ENCODE results near the gene SORCS1. TPM values are rescaled to one million over a fixed set of nuclear protein-coding genes. Genes with fewer than 3 reads are reported as not detected.

The SORCS1 gene
- total RNA-seq, 6 experiments from 2014 or later: 0.09 to 0.14 (median 0.10) TPM; not detected in 3

GRCh38 chr10:107094824-107095522 is 69.5 kb downstream of the SORCS1 start:
- no peaks in the 10 kb centered on the region for H3K36me3 Mint-ChIP-seq (ENCODE audit: low read depth)
- DNase-seq: no peak
- H3K9me3 Mint-ChIP-seq: peaks cover 42% of the 10 kb centered on the region
- H3K27ac Mint-ChIP-seq: no peak overlapping the region
- TF ChIP-seq, protein P1, sequence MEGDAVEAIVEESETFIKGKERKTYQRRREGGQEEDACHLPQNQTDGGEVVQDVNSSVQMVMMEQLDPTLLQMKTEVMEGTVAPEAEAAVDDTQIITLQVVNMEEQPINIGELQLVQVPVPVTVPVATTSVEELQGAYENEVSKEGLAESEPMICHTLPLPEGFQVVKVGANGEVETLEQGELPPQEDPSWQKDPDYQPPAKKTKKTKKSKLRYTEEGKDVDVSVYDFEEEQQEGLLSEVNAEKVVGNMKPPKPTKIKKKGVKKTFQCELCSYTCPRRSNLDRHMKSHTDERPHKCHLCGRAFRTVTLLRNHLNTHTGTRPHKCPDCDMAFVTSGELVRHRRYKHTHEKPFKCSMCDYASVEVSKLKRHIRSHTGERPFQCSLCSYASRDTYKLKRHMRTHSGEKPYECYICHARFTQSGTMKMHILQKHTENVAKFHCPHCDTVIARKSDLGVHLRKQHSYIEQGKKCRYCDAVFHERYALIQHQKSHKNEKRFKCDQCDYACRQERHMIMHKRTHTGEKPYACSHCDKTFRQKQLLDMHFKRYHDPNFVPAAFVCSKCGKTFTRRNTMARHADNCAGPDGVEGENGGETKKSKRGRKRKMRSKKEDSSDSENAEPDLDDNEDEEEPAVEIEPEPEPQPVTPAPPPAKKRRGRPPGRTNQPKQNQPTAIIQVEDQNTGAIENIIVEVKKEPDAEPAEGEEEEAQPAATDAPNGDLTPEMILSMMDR (IDR thresholded peaks at IDR 0.05): no peak
- H3K27me3 Mint-ChIP-seq (ENCODE audit: insufficient read depth): no peaks in the 10 kb centered on the region; the same call in 1 of the 2 replicates
- no peak overlapping the region for H3K4me3 Mint-ChIP-seq
- H3K4me1 Mint-ChIP-seq (ENCODE audit: low read depth): no peaks in the 10 kb centered on the region

- Mint-ChIP-seq H3K4me1 (ENCODE audit: low read depth) (no peaks in the 10 kb centered on the region), H3K27ac (no peak overlapping the region), H3K4me3 (no peak overlapping the region), H3K27me3 (ENCODE audit: insufficient read depth) (no peaks in the 10 kb centered on the region; the same call in 1 of the 2 replicates), H3K36me3 (ENCODE audit: low read depth) (no peaks in the 10 kb centered on the region), H3K9me3 (peaks cover 49% of the 10 kb centered on the region)
- DNase-seq: no peak
- TF ChIP-seq, protein P1 (IDR thresholded peaks at IDR 0.05): no peak
These were observed 72.2 kb downstream of the SORCS1 start for GRCh38 chr10:107092321-107092720.

DNA sequence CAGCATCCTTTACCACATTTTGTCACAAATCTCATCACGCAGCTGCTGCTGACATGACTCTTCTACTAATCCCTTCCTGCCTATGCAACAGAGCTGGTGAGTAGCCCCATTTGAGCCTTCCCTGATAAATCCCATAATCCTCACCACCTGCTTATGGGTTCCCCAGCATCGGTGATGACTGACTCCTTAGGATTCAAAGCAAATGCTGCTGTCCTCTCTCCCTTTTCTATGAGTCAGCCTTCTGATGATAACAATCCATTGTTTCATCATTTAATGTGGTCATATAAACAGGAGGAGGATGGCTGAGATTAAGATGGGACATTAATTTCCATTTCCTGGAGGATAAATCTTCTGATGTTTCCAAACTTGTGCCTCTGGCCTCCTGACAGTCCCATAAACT is 73.4 kb downstream of the SORCS1 start:
- Mint-ChIP-seq H3K4me1 (ENCODE audit: low read depth) (no peaks in the 10 kb centered on the region), H3K27ac (no peak overlapping the region), H3K27me3 (ENCODE audit: insufficient read depth) (no peaks in the 10 kb centered on the region; the same call in 1 of the 2 replicates), H3K36me3 (ENCODE audit: low read depth) (no peaks in the 10 kb centered on the region), H3K4me3 (no peak overlapping the region), H3K9me3 (peaks cover 57% of the 10 kb centered on the region)
- DNase-seq: no peak
- TF ChIP-seq, protein P1 (IDR thresholded peaks at IDR 0.05): no peak

DNA sequence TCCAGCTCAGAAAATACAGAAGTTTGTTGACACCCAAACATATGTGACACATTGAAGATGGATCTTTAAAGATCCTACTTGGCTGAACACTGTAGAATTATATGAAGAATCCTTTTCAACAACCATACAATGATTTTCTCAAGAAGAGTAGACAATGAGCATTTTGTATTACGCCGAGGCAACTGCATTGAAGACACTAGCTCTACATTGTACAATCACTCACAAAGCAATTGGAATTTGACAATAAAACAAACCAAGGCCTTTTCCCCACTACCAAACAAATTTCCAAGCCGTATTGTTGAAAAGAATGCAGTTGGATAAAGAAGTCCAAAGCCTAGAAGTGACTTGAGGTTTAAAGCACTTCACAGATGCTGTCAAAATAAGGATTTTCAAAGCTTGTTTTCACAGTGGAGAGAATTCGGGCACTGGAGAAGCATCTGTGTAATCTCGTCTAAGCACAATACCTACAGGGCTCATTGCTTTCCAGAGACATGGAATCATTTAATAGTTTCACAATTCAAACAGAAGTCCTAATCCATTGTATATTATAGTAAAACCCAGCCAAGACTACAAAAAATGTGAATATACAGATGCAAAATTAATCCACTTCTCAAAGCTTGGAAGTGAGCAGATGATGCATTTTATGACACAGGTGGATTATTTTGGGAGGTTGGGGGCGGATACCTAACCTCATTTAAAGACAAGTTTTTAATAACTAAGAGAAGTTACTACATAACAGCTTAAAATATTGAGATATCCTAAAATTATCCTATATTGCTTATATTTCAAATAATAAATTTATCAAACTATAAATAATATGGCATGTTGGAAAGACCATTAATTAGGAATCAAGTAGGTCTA is 78.6 kb downstream of the SORCS1 start:
- H3K4me1 Mint-ChIP-seq (ENCODE audit: low read depth): no peaks in the 10 kb centered on the region
- TF ChIP-seq, protein P1 (IDR thresholded peaks at IDR 0.05): no peak
- peaks cover 55% of the 10 kb centered on the region for H3K9me3 Mint-ChIP-seq
- H3K36me3 Mint-ChIP-seq (ENCODE audit: low read depth): no peaks in the 10 kb centered on the region
- H3K27me3 Mint-ChIP-seq (ENCODE audit: insufficient read depth): no peaks in the 10 kb centered on the region
- no peak overlapping the region for H3K4me3 Mint-ChIP-seq
- H3K27ac Mint-ChIP-seq: no peak overlapping the region
- no peak for DNase-seq

- no peak for DNase-seq
- Mint-ChIP-seq H3K4me1 (ENCODE audit: low read depth) (no peaks in the 10 kb centered on the region), H3K4me3 (no peak overlapping the region), H3K36me3 (ENCODE audit: low read depth) (no peaks in the 10 kb centered on the region), H3K27ac (no peak overlapping the region), H3K9me3 (peaks cover 41% of the 10 kb centered on the region), H3K27me3 (ENCODE audit: insufficient read depth) (no peaks in the 10 kb centered on the region)
- TF ChIP-seq, protein P1 (IDR thresholded peaks at IDR 0.05): no peak
These were observed 81.0 kb downstream of the SORCS1 start for GRCh38 chr10:107083388-107084009.
